A204.1 (cell line): ENCODE measurements around the gene SMARCD2.
"Not testable (repeated sequence)": the region's sequence is repeated elsewhere in the genome, so short reads cannot be mapped to it uniquely, and the experiment has no call there.

Experiments used
- FAIRE-seq: peaks from 2 replicates; lab custom pipeline; 2012; peaks lifted over from hg19 to GRCh38; lab: Jason Lieb, UNC

The SMARCD2 gene

GRCh38 chr17:63850401-63850800 lies 7.9 kb upstream of the SMARCD2 start:
- no peak for FAIRE-seq

GRCh38 chr17:63848834-63849689 lies 6.6 kb upstream of the SMARCD2 start:
- no peak for FAIRE-seq

GRCh38 chr17:63847525-63848249 lies 5.2 kb upstream of the SMARCD2 start:
- no peak for FAIRE-seq

- FAIRE-seq = no peak
Observed at GRCh38 chr17:63845509-63845908, 3.0 kb upstream of the SMARCD2 start.

- FAIRE-seq = no peak
Observed at GRCh38 chr17:63843910-63844677, 1.6 kb upstream of the SMARCD2 start.

- FAIRE-seq = not testable (repeated sequence)
Observed at GRCh38 chr17:63843387-63843888, 953 bp upstream of the SMARCD2 start.

GRCh38 chr17:63842173-63842539 lies 329 bp downstream of the SMARCD2 start:
- FAIRE-seq = no peak

- FAIRE-seq = no peak
Observed at GRCh38 chr17:63841350-63842172, 924 bp downstream of the SMARCD2 start.

- no peak for FAIRE-seq
Observed at GRCh38 chr17:63840591-63841349, 1.7 kb downstream of the SMARCD2 start.

- no peak for FAIRE-seq
Observed at GRCh38 chr17:63838631-63839171, 3.8 kb downstream of the SMARCD2 start.

- no peak for FAIRE-seq
Observed at GRCh38 chr17:63837962-63838600, 4.4 kb downstream of the SMARCD2 start.

- no peak for FAIRE-seq
Observed at GRCh38 chr17:63837480-63837879, 5.0 kb downstream of the SMARCD2 start.

- FAIRE-seq = no peak
Observed at GRCh38 chr17:63836811-63837210, 5.7 kb downstream of the SMARCD2 start.

- no peak for FAIRE-seq
Observed at GRCh38 chr17:63835167-63835720, 7.2 kb downstream of the SMARCD2 start.

GRCh38 chr17:63834431-63835166 lies 7.9 kb downstream of the SMARCD2 start:
- peak; percentile 65 for FAIRE-seq

- no peak for FAIRE-seq
Observed at GRCh38 chr17:63833741-63834373, 8.6 kb downstream of the SMARCD2 start.

- no peak for FAIRE-seq
Observed at GRCh38 chr17:63833026-63833740, 9.3 kb downstream of the SMARCD2 start.

GRCh38 chr17:63832455-63832854 lies 10.0 kb downstream of the SMARCD2 start:
- no peak for FAIRE-seq
